SU-DHL-6 (cell line): ENCODE measurements around the gene HIPK4.

Experiments used
- H2AFZ ChIP-seq: fragments of 200-600 bp; sonication (generic); 2 replicates; pipeline ENCODE4 v1.6.1; 2014; ENCODE audit warnings: low read depth, mild to moderate bottlenecking, moderate library complexity, mixed read lengths, antibody characterized with exemption, low read length; ENCODE audit not compliant: severe bottlenecking
- H3F3A ChIP-seq: fragments of 200-600 bp; shearing (Covaris generic); 2 replicates; pipeline ENCODE4 v1.6.0; 2016; ENCODE audit warnings: antibody characterized with exemption, mild to moderate bottlenecking; ENCODE audit not compliant: insufficient read depth
- H3K27ac ChIP-seq: fragments of 200-600 bp; sonication (generic); 2 replicates; pipeline ENCODE4 v1.5.1; 2016; ENCODE audit warnings: low read depth, mild to moderate bottlenecking, low read length, moderate library complexity, mixed read lengths
- H3K27me3 ChIP-seq: fragments of 200-600 bp; sonication (generic), shearing (Covaris generic); 2 replicates; pipeline ENCODE4 v1.6.0; 2014; ENCODE audit warnings: mild to moderate bottlenecking, low read length
- H3K36me3 ChIP-seq: fragments of 200-600 bp; sonication (generic); 2 replicates; pipeline ENCODE4 v1.6.1; 2014; ENCODE audit warnings: mild to moderate bottlenecking, low read length, mixed read lengths
- H3K4me2 ChIP-seq: fragments of 300-600, 200-600 bp; shearing (Covaris generic), sonication (generic); 2 replicates; pipeline ENCODE4 v1.6.0; 2014; ENCODE audit warnings: low read length, low read depth, mild to moderate bottlenecking; ENCODE audit not compliant: poor library complexity, severe bottlenecking
- H3K4me3 ChIP-seq: fragments of 200-600 bp; sonication (generic); 2 replicates; pipeline ENCODE4 v1.5.1; 2014; ENCODE audit warnings: antibody characterized with exemption, low read length, mild to moderate bottlenecking, mixed read lengths; ENCODE audit not compliant: insufficient read depth, poor library complexity, severe bottlenecking
- H3K79me2 ChIP-seq: fragments of 200-600 bp; sonication (generic); 2 replicates; pipeline ENCODE4 v1.6.1; 2014; ENCODE audit warnings: mild to moderate bottlenecking, low read length, moderate library complexity; ENCODE audit not compliant: insufficient read depth
- H3K9ac ChIP-seq: fragments of 200-600 bp; sonication (generic); 2 replicates; pipeline ENCODE4 v1.7.0; 2014; ENCODE audit warnings: mild to moderate bottlenecking, low read length
- H3K9me2 ChIP-seq: fragments of 200-600 bp; sonication (generic); replicated peaks from 2 replicates; pipeline ENCODE4 v1.6.1; 2014; ENCODE audit warnings: low read length; ENCODE audit not compliant: insufficient read depth
- H3K9me3 ChIP-seq: fragments of 200-600 bp; sonication (generic); 2 replicates; pipeline ENCODE4 v1.6.1; 2014; ENCODE audit warnings: low read length, mixed read lengths; ENCODE audit not compliant: insufficient read depth
- H4K20me1 ChIP-seq: fragments of 200-600 bp; sonication (generic); 2 replicates; pipeline ENCODE4 v1.6.1; 2014; ENCODE audit warnings: low read depth, mild to moderate bottlenecking, antibody characterized with exemption, low read length, moderate library complexity, mixed read lengths
- EZH2phosphoT487 ChIP-seq: fragments of 200-600 bp; sonication (generic), shearing (Covaris generic); conservative IDR thresholded peaks from 2 replicates; pipeline ENCODE4 v1.6.1; 2018; ENCODE audit warnings: mild to moderate bottlenecking, antibody characterized with exemption, low read length, moderate library complexity, mixed read lengths
- TF ChIP-seq, protein P1 (sequence below): fragments of 200-600 bp; sonication (generic); IDR thresholded peaks from one replicate; pipeline ENCODE4 v1.5.1; 2017; ENCODE audit warnings: antibody characterized with exemption, mild to moderate bottlenecking, low read length, moderate library complexity; ENCODE audit not compliant: insufficient read depth, poor library complexity, severe bottlenecking

Gene HIPK4

DNA sequence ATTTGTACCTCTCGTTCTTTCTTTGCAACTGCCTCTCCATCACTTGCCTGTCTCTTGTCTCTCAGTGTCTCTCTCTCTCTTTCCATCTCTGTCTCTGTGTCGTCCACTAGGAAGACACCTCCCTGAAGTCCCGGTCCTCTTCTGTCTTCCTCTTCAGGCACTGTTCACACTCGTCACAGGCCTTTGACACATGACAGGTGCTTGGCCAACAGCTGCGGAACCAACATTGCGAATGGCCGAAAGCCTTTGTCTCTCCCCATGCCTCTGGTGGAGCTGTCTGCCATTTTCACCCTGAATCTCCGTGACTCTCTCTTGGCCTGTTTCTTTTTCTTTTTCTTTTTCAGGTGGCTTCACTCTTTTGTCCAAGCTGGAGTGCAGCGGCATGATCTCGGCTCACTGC is 2.8 kb downstream of the HIPK4 start:
- Histone ChIP-seq H3K9ac (no peak overlapping the region), H3K4me3 (no peak overlapping the region), H2AFZ (no peak overlapping the region), H3K9me3 (no peaks in the 10 kb centered on the region), H3K27me3 (no peaks in the 10 kb centered on the region), H4K20me1 (no peaks in the 10 kb centered on the region), H3K27ac (no peak overlapping the region), H3K36me3 (no peaks in the 10 kb centered on the region), H3F3A (no peaks in the 10 kb centered on the region), H3K79me2 (no peaks in the 10 kb centered on the region), H3K4me2 (no peak overlapping the region), H3K9me2 (no peaks in the 10 kb centered on the region)
- TF ChIP-seq EZH2phosphoT487: no peak
- TF ChIP-seq, protein P1, sequence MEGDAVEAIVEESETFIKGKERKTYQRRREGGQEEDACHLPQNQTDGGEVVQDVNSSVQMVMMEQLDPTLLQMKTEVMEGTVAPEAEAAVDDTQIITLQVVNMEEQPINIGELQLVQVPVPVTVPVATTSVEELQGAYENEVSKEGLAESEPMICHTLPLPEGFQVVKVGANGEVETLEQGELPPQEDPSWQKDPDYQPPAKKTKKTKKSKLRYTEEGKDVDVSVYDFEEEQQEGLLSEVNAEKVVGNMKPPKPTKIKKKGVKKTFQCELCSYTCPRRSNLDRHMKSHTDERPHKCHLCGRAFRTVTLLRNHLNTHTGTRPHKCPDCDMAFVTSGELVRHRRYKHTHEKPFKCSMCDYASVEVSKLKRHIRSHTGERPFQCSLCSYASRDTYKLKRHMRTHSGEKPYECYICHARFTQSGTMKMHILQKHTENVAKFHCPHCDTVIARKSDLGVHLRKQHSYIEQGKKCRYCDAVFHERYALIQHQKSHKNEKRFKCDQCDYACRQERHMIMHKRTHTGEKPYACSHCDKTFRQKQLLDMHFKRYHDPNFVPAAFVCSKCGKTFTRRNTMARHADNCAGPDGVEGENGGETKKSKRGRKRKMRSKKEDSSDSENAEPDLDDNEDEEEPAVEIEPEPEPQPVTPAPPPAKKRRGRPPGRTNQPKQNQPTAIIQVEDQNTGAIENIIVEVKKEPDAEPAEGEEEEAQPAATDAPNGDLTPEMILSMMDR: no peak

DNA sequence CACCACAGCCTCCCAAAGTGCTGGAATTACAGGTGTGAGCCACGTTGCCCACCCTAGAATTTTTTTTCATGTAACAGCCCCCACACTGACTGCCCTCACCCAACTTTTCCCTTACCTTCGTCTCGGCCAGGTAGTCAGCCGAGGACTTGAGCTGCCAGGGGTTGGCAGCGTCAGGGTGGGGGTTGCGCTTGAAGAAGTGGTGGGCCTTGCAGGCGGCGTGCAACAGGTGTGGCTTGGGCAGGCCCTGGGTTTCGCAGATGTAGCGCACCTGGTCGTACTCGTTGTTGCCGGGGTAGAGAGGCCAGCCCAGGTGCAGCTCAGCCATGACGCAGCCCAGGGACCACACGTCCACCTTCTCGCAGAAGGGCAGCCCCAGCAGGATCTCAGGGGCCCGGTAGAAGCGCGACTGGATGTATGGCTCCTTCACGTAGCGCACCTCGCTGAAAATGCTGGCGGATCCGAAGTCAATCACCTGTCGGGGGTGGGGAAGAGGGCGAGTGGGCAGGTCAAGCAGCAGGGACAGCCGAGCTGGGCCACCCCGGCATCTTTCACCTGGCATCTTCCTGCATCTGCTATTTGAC is 6.2 kb downstream of the HIPK4 start:
- TF ChIP-seq, protein P1: no peak
- no peak for TF ChIP-seq EZH2phosphoT487
- no peaks in the 10 kb centered on the region for H3K9me3 ChIP-seq
- H3K27ac ChIP-seq: no peak overlapping the region
- no peak overlapping the region for H3K4me3 ChIP-seq
- H3K9ac ChIP-seq: no peak overlapping the region
- H4K20me1 ChIP-seq: no peaks in the 10 kb centered on the region
- no peaks in the 10 kb centered on the region for H3K79me2 ChIP-seq
- H3F3A ChIP-seq: no peaks in the 10 kb centered on the region
- no peaks in the 10 kb centered on the region for H3K9me2 ChIP-seq
- H3K27me3 ChIP-seq: no peaks in the 10 kb centered on the region
- H3K36me3 ChIP-seq: no peaks in the 10 kb centered on the region
- no peak overlapping the region for H3K4me2 ChIP-seq
- no peak overlapping the region for H2AFZ ChIP-seq

DNA sequence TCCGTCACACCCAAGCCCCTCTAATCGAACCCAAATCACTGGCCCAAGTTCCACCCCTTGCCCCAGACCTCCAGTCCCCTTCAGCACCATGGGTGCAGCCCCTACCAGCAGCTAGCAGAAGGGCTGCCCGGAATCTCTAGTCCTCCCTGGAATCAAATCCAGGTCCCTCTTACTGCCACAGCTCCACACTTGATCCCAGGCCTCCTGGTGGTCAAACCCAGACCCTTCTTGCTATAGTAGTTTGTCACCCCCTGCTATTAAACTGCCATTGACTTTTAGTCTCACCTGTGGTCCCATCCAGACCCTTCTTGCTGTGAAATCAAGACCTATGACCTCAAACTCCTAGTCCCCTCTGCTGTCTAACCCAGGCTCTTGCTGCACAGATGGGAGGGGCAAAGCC is 8.7 kb downstream of the HIPK4 start:
- no peak overlapping the region for H3K9ac ChIP-seq
- no peak overlapping the region for H2AFZ ChIP-seq
- no peak overlapping the region for H3K27ac ChIP-seq
- H3K4me3 ChIP-seq: no peak overlapping the region
- no peaks in the 10 kb centered on the region for H3K36me3 ChIP-seq
- H3F3A ChIP-seq: no peaks in the 10 kb centered on the region
- H3K79me2 ChIP-seq: no peaks in the 10 kb centered on the region
- TF ChIP-seq, protein P1: no peak
- TF ChIP-seq EZH2phosphoT487: no peak
- H3K4me2 ChIP-seq: no peak overlapping the region
- H3K9me3 ChIP-seq: no peaks in the 10 kb centered on the region
- H3K27me3 ChIP-seq: no peaks in the 10 kb centered on the region
- no peaks in the 10 kb centered on the region for H3K9me2 ChIP-seq
- no peaks in the 10 kb centered on the region for H4K20me1 ChIP-seq
